DND-41 (cell line): ENCODE results near the gene CTTN.

Source experiments
- CTCF ChIP-seq: IDR thresholded peaks from 2 replicates; pipeline ENCODE4 v1.5.1; 2012; ENCODE audit warnings: borderline replicate concordance, low read length, moderate library complexity, mild to moderate bottlenecking; ENCODE audit not compliant: poor library complexity, severe bottlenecking; ENCODE audit errors: extremely low read depth
- EZH2 ChIP-seq: IDR thresholded peaks from 3 replicates; pipeline ENCODE4 v1.6.1; 2012; ENCODE audit warnings: borderline replicate concordance, low read depth, mild to moderate bottlenecking, moderate library complexity, low read length, inconsistent platforms; ENCODE audit not compliant: severe bottlenecking

- TF ChIP-seq EZH2 (no peak), CTCF (no peak)
Measured at GRCh38 chr11:70410276-70411205, 12.2 kb downstream of the CTTN start.
